CD4-positive, alpha-beta T cell (primary cell): ENCODE measurements around the gene SNTA1. TPM values are rescaled to one million over a fixed set of nuclear protein-coding genes. Genes with fewer than 3 reads are reported as not detected.
"Not testable (repeated sequence)": the region's sequence is repeated elsewhere in the genome, so short reads cannot be mapped to it uniquely, and the experiment has no call there.

Source experiments
- ATAC-seq: fragments of 200-7000 bp; cut with Tn5 transposase; one replicate; pipeline ENCODE4 v1.10.0; 2022; ENCODE audit warnings: mild to moderate bottlenecking; ENCODE audit not compliant: poor library complexity
- CTCF ChIA-PET: fragments of 350-600 bp; sonication (Branson Sonifier 250); formaldehyde crosslinking; loops from one replicate; lab custom pipeline; 2021; ENCODE audit warnings: antibody characterized with exemption, inconsistent platforms; lab: Charles Lee
- POLR2A ChIA-PET: fragments of 350-600 bp; sonication (Branson Sonifier 250); formaldehyde crosslinking; loops from one replicate; lab custom pipeline; 2021; ENCODE audit warnings: antibody characterized with exemption, inconsistent platforms; lab: Charles Lee
- DNase-seq, 14 experiments: peaks; one replicate each; pipeline ENCODE4 v3.0.0-alpha.2; 2013 to 2020; ENCODE audit warnings: mixed read lengths in 2 of 14
- H3K27ac ChIP-seq, 2 donors: one replicate each; pipeline versions ENCODE4 v1.5.1 to v1.7.0; 2013; ENCODE audit warnings: low read length in 2 of 2, low read depth in 1 of 2, mild to moderate bottlenecking in 1 of 2
- H3K27me3 ChIP-seq, 2 experiments: 1 replicate in 1 of 2; 2 replicates in 1 of 2; pipeline versions ENCODE4 v1.6.1 to v1.7.0; 2013; ENCODE audit warnings: low read length in 2 of 2, control low read depth in 1 of 2, mild to moderate bottlenecking in 1 of 2, moderate library complexity in 1 of 2; ENCODE audit not compliant: insufficient read depth in 2 of 2, control insufficient read depth in 1 of 2
- H3K36me3 ChIP-seq: one replicate; pipeline ENCODE4 v1.6.1; 2013; ENCODE audit warnings: low read length, control low read depth; ENCODE audit not compliant: insufficient read depth
- H3K4me1 ChIP-seq: one replicate; pipeline ENCODE4 v1.6.1; 2013; ENCODE audit warnings: low read length, control low read depth; ENCODE audit not compliant: insufficient read depth
- H3K4me3 ChIP-seq: one replicate; pipeline ENCODE4 v1.5.1; 2013; ENCODE audit warnings: mild to moderate bottlenecking, low read length, moderate library complexity
- H3K9me3 ChIP-seq, 2 experiments: 1 replicate in 1 of 2; 2 replicates in 1 of 2; pipeline versions ENCODE4 v1.6.1 to v1.7.0; 2013; ENCODE audit warnings: low read length in 2 of 2, mild to moderate bottlenecking in 2 of 2, control low read depth in 1 of 2, moderate library complexity in 1 of 2; ENCODE audit not compliant: control insufficient read depth in 1 of 2, insufficient read depth in 1 of 2
- H3K27ac Mint-ChIP-seq: one replicate; pipeline ENCODE4 v1.8.0; 2020; ENCODE audit warnings: mixed read lengths
- H3K27me3 Mint-ChIP-seq: one replicate; pipeline ENCODE4 v1.8.0; 2021; ENCODE audit warnings: mixed read lengths
- H3K36me3 Mint-ChIP-seq: one replicate; pipeline ENCODE4 v1.8.0; 2021; ENCODE audit warnings: low read depth, mixed read lengths
- H3K4me1 Mint-ChIP-seq: one replicate; pipeline ENCODE4 v1.8.0; 2021; ENCODE audit warnings: low read depth, mixed read lengths
- H3K4me3 Mint-ChIP-seq: one replicate; pipeline ENCODE4 v1.8.0; 2020; ENCODE audit warnings: mild to moderate bottlenecking, mixed read lengths
- H3K9me3 Mint-ChIP-seq: one replicate; pipeline ENCODE4 v1.8.0; 2020; ENCODE audit warnings: mixed read lengths
- intact Hi-C, 2 experiments: fragments of 100-400 bp; cut with DNase I in 1 of 2; cut with micrococcal nuclease in 1 of 2; formaldehyde crosslinking; loops; one replicate each; pipeline versions ENCODE4 v1.15.1 to v1.9.0; 2023 to 2025; cut with DNase I, micrococcal nuclease
- total RNA-seq, 174 experiments: library from RNA in 2 of 174; stranded (reverse) in 2 of 174; gene quantifications; one replicate each; pipeline ENCODE4 v1.2.3 and lab custom pipeline; 2021 to 2026
- TF ChIP-seq, protein P1 (sequence below): fragments of 200-600 bp; IDR thresholded peaks from one replicate; pipeline ENCODE4 v1.8.0; 2022; ENCODE audit warnings: antibody characterized with exemption, mild to moderate bottlenecking

SNTA1 gene
- total RNA-seq, 2 experiments from 2014 or later: 5.0 to 5.2 TPM

GRCh38 chr20:33456916-33457642, 13.5 kb upstream of the SNTA1 start:
- H3K4me3 Mint-ChIP-seq, H3K4me3 ChIP-seq, H3K9me3 Mint-ChIP-seq, H3K4me1 ChIP-seq, H3K27ac Mint-ChIP-seq, H3K9me3 ChIP-seq, H3K36me3 Mint-ChIP-seq, H3K27me3 ChIP-seq, H3K27ac ChIP-seq, H3K36me3 ChIP-seq, H3K27me3 Mint-ChIP-seq, H3K4me1 Mint-ChIP-seq: not testable (repeated sequence)
- intact Hi-C loops: loop anchor here (2.0 to 5.0 kb wide), 4 partner anchors 212 to 670 kb away; partner anchors contain the start of gene ZNF341 (in 1 of the 2)
- CTCF ChIA-PET: interaction anchor here (0.7 to 2.5 kb wide), 7 partner anchors 12 to 210 kb away, joined by 3 to 30 read pairs (median 4); partner anchors contain the start of genes ACTL10 and CBFA2T2
- POLR2A ChIA-PET: interaction anchor here (0.9 to 1.0 kb wide), 3 partner anchors 33 to 210 kb away, joined by 3 to 7 read pairs (median 3); partner anchors contain the start of genes ACTL10 and CBFA2T2
- DNase-seq (peak; percentile 65 to 89 (median 78)), ATAC-seq (peak; percentile 92)
- TF ChIP-seq, protein P1, sequence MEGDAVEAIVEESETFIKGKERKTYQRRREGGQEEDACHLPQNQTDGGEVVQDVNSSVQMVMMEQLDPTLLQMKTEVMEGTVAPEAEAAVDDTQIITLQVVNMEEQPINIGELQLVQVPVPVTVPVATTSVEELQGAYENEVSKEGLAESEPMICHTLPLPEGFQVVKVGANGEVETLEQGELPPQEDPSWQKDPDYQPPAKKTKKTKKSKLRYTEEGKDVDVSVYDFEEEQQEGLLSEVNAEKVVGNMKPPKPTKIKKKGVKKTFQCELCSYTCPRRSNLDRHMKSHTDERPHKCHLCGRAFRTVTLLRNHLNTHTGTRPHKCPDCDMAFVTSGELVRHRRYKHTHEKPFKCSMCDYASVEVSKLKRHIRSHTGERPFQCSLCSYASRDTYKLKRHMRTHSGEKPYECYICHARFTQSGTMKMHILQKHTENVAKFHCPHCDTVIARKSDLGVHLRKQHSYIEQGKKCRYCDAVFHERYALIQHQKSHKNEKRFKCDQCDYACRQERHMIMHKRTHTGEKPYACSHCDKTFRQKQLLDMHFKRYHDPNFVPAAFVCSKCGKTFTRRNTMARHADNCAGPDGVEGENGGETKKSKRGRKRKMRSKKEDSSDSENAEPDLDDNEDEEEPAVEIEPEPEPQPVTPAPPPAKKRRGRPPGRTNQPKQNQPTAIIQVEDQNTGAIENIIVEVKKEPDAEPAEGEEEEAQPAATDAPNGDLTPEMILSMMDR: peak; percentile 84

DNA sequence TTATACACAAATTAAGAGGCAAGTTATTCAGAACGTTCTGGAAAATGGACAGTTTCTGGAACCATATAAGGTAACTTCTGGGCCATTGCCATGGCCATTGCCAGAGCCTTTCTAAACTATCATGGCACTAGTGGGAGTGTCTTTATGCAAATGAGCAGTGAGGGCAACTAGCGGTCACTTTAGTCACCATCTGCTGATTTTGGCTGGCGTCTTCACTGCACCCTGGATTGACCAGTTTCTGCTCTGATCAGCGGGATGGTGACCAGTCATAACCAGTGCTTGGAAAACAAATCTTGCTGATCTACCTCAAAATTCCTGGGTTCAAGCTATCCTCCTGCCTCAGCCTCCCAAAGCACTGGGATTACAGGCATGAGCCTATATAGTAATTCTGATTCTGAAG, 7.3 kb upstream of the SNTA1 start:
- no peaks in the 10 kb centered on the region for H3K4me1 Mint-ChIP-seq
- TF ChIP-seq, protein P1: no peak
- CTCF ChIA-PET: no interaction called here
- no peak overlapping the region for H3K4me3 Mint-ChIP-seq
- Histone ChIP-seq H3K36me3 (no peaks in the 10 kb centered on the region), H3K4me1 (no peaks in the 10 kb centered on the region), H3K27me3 (no peaks in the 10 kb centered on the region), H3K4me3 (no peak overlapping the region), H3K9me3 (no peaks in the 10 kb centered on the region), H3K27ac (no peak overlapping the region)
- DNase-seq (no peak), ATAC-seq (no peak)
- intact Hi-C loops: no loop called here
- no peaks in the 10 kb centered on the region for H3K9me3 Mint-ChIP-seq
- no peaks in the 10 kb centered on the region for H3K36me3 Mint-ChIP-seq
- POLR2A ChIA-PET: no interaction called here
- H3K27me3 Mint-ChIP-seq: no peaks in the 10 kb centered on the region
- H3K27ac Mint-ChIP-seq: no peak overlapping the region

DNA sequence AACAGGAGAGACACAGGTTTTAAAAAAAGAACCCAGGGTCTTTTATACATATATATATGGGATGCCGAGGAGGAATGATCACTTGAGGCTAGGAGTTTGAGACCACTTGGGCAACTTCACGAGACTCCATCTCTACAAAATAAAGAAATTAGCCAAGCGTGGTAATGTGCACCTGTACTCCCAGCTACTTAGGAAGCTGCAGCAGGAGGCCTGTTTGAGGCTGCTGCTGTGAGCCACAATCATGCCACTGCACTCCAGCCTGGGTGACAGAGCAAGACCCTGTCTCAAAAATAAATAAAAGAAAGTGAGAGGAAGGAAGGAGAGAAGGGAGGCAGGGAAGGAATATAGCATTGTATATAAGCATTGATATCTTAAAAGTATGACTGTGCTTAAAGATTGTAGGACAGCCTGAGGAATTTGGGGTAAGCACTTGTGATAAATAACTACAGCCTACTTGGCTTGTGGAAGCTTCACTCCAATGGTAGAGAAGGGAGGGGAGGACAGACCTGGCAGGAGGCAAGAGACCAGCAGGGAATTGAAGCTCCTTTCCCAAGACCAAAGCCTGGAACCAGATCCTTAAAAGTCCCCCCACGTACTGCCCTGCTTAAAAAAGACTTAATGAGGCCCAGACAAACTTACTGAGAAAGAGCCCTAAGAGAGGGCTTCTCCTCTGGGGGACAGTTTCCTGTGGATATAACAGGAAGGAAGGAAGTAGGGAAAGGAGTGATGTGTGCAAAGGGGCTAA, 2.5 kb upstream of the SNTA1 start:
- POLR2A ChIA-PET: no interaction called here
- ATAC-seq: no peak
- Histone ChIP-seq H3K36me3 (no peaks in the 10 kb centered on the region), H3K27ac (no peak overlapping the region), H3K27me3 (no peaks in the 10 kb centered on the region), H3K9me3 (no peaks in the 10 kb centered on the region), H3K4me3 (no peak overlapping the region), H3K4me1 (peaks cover 25% of the 10 kb centered on the region)
- Mint-ChIP-seq H3K4me3 (no peak overlapping the region), H3K4me1 (peaks cover 22% of the 10 kb centered on the region), H3K27me3 (no peaks in the 10 kb centered on the region), H3K9me3 (no peaks in the 10 kb centered on the region), H3K36me3 (no peaks in the 10 kb centered on the region), H3K27ac (no peak overlapping the region)
- intact Hi-C loops: loop anchor here in 1 of 2 experiments (2.0 kb wide), 1 partner anchor 73 kb away; no protein-coding TSS in a partner anchor
- TF ChIP-seq, protein P1: no peak
- DNase-seq: no peak
- CTCF ChIA-PET: interaction anchor here (2.2 kb wide), 1 partner anchor 222 kb away, joined by 15 read pairs; the partner anchor contains the start of gene ACTL10
